K562 (cell line): ENCODE results near the gene TTC27. TPM values are rescaled to one million over a fixed set of nuclear protein-coding genes. Genes with fewer than 3 reads are reported as not detected.

Experiments used
- ATAC-seq: fragments of 200-7000 bp; cut with Tn5 transposase; 3 replicates; pipeline ENCODE4 v1.9.1; 2020; ENCODE audit warnings: moderate library complexity
- BruUV-seq: library from RNA; stranded (reverse); fragments of 400-500 nt; replicated peaks from 2 replicates; lab custom pipeline; 2021; lab: Mats Ljungman, UMichigan
- CTCF ChIA-PET: fragments of 300-600 bp; formaldehyde crosslinking; extraction: SDS; loops from one replicate; lab custom pipeline; 2021; ENCODE audit warnings: low intra/inter-chr PET ratio; lab: Yijun Ruan, JAX
- POLR2A ChIA-PET: fragments of 300-600, 350-650 bp; sonication (Branson Sonifier 250); formaldehyde crosslinking; extraction: SDS; loops from one replicate; lab custom pipeline; 2021; ENCODE audit warnings: antibody characterized with exemption, inconsistent platforms; lab: Yijun Ruan, JAX
- DNase-seq, 4 experiments: peaks; one replicate each; pipeline versions ENCODE4 v3.0.0 to v3.0.0-alpha.2; 2011 to 2018; ENCODE audit warnings: low spot score in 3 of 4, mixed read lengths in 3 of 4; ENCODE audit errors: extremely low read depth in 1 of 4
- FAIRE-seq: peaks from 2 replicates; lab custom pipeline; 2011; peaks lifted over from hg19 to GRCh38; lab: Jason Lieb, UNC
- H2AFZ ChIP-seq: 2 replicates; pipeline ENCODE4 v1.6.0; 2011; ENCODE audit warnings: low read depth, low read length, control low read depth, inconsistent platforms
- H3K27ac ChIP-seq: fragments of 200-600 bp; 3 replicates; pipeline ENCODE4 v1.8.0; 2011; ENCODE audit warnings: low read depth, mild to moderate bottlenecking, control low read depth, inconsistent platforms, low read length, moderate library complexity, mixed read lengths; ENCODE audit errors: extremely low read depth
- H3K27me3 ChIP-seq, 2 experiments: fragments of 300-600 bp in 1 of 2; 2 replicates in 1 of 2; 3 replicates in 1 of 2; pipeline versions ENCODE4 v1.6.0 to v1.8.0; 2011; ENCODE audit warnings: inconsistent platforms in 2 of 2, low read length in 2 of 2, mild to moderate bottlenecking in 1 of 2, mixed read lengths in 1 of 2, moderate library complexity in 1 of 2; ENCODE audit not compliant: control insufficient read depth in 2 of 2, insufficient read depth in 2 of 2
- H3K36me3 ChIP-seq: fragments of 300-600 bp; 3 replicates; pipeline ENCODE4 v1.8.0; 2011; ENCODE audit warnings: mild to moderate bottlenecking, low read length, inconsistent platforms; ENCODE audit not compliant: control insufficient read depth, insufficient read depth
- H3K4me1 ChIP-seq, 2 experiments: fragments of 200-600 bp in 1 of 2; replicated peaks in 1 of 2; 2 replicates in 1 of 2; 3 replicates in 1 of 2; pipeline versions ENCODE4 v1.5.1 to v1.8.0; 2011; ENCODE audit warnings: inconsistent platforms in 2 of 2, low read length in 2 of 2, mild to moderate bottlenecking in 1 of 2, mixed read lengths in 1 of 2, moderate library complexity in 1 of 2; ENCODE audit not compliant: control insufficient read depth in 2 of 2, insufficient read depth in 2 of 2
- H3K4me2 ChIP-seq: 2 replicates; pipeline ENCODE4 v1.6.1; 2011; ENCODE audit warnings: low read length, control low read depth, inconsistent platforms, mixed read lengths; ENCODE audit not compliant: insufficient read depth
- H3K4me3 ChIP-seq: fragments of 200-600 bp; sonication (generic), shearing (Covaris generic); 2 replicates; pipeline ENCODE4 v1.5.1; 2016; ENCODE audit warnings: control low read depth, inconsistent platforms
- H3K79me2 ChIP-seq: fragments of 200-600 bp; 3 replicates; pipeline ENCODE4 v1.8.0; 2011; ENCODE audit warnings: low read length, inconsistent platforms; ENCODE audit not compliant: control insufficient read depth, insufficient read depth
- H3K9ac ChIP-seq, 2 experiments: 2 replicates each; pipeline versions ENCODE4 v1.6.0 to v1.6.1; 2011; ENCODE audit warnings: low read depth in 2 of 2, low read length in 2 of 2, control low read depth in 1 of 2, inconsistent platforms in 1 of 2, mild to moderate bottlenecking in 1 of 2, mixed read lengths in 1 of 2; ENCODE audit not compliant: insufficient read depth in 1 of 2
- H3K9me1 ChIP-seq: one replicate; pipeline ENCODE4 v1.6.0; 2011; ENCODE audit warnings: inconsistent platforms, mild to moderate bottlenecking, low read length, moderate library complexity; ENCODE audit not compliant: control insufficient read depth, insufficient read depth
- H3K9me3 ChIP-seq: replicated peaks from 2 replicates; pipeline ENCODE4 v1.5.1; 2011; ENCODE audit warnings: low read depth, low read length, inconsistent platforms; ENCODE audit not compliant: control insufficient read depth, insufficient read depth
- H4K20me1 ChIP-seq: replicated peaks from 2 replicates; pipeline ENCODE4 v1.6.1; 2011; ENCODE audit warnings: low read length, inconsistent platforms, mixed read lengths; ENCODE audit not compliant: control insufficient read depth, insufficient read depth
- CREBBP ChIP-seq: IDR thresholded peaks from one replicate; pipeline ENCODE4 v1.6.1; 2012; ENCODE audit warnings: low read depth, mild to moderate bottlenecking, control low read depth, inconsistent platforms, low read length
- CXXC5 ChIP-seq: fragments of 250-450 bp; sonication (Bioruptor Pico); IDR thresholded peaks from 2 replicates; pipeline ENCODE4 v1.8.0; 2022; ENCODE audit warnings: inconsistent platforms, mild to moderate bottlenecking, moderate library complexity
- DMBX1 ChIP-seq: fragments of 250-450 bp; sonication (Bioruptor Pico); IDR thresholded peaks from 2 replicates; pipeline ENCODE4 v1.8.0; 2022; ENCODE audit warnings: inconsistent platforms, mild to moderate bottlenecking, moderate library complexity, borderline replicate concordance
- MBD1 ChIP-seq: fragments of 250-450 bp; sonication (Bioruptor Pico); IDR thresholded peaks from 2 replicates; pipeline ENCODE4 v1.8.0; 2022; ENCODE audit warnings: inconsistent platforms
- NCOA1 ChIP-seq: fragments of 450-650 bp; IDR thresholded peaks from 2 replicates; pipeline ENCODE4 v1.6.1; 2016; ENCODE audit warnings: low read depth
- PRDM10 ChIP-seq: fragments of 450-650 bp; IDR thresholded peaks from 2 replicates; pipeline ENCODE4 v1.6.1; 2018; ENCODE audit not compliant: partially characterized antibody
- ZFP30 ChIP-seq: fragments of 250-450 bp; sonication (Bioruptor Pico); IDR thresholded peaks from 2 replicates; pipeline ENCODE4 v1.8.0; 2022; ENCODE audit warnings: moderate library complexity, mild to moderate bottlenecking, inconsistent platforms, borderline replicate concordance
- WGBS: fragments of 100-300 bp; shearing (Covaris generic); methylation state at CpG from one replicate; pipeline ENCODE4 v1.1.6; 2016; ENCODE audit warnings: low coverage, mixed read lengths; ENCODE audit not compliant: insufficient coverage; ENCODE audit errors: missing lambda C conversion rate; 5-methylcytosine and 5-hydroxymethylcytosine counted together
- in situ Hi-C: fragments of 300-500 bp; cut with MboI; formaldehyde crosslinking; loops from 4 replicates; pipeline ENCODE4 v1.15.0; 2018; ENCODE audit warnings: inconsistent platforms, mixed read lengths
- intact Hi-C: fragments of 100-400 bp; cut with micrococcal nuclease; formaldehyde crosslinking; loops from 2 replicates; pipeline ENCODE4 v1.14.2; 2022
- polyA plus RNA-seq, 8 experiments: library from polyadenylated mRNA; depleted of rRNA in 4 of 8; stranded (reverse) in 5 of 8; unstranded in 3 of 8; fragments of >200 nt; fragmentation: Nextera tagmentation in 2 of 8; fragmentation: Illumina TruSeq in 1 of 8; extraction: Ambion mirVana in 2 of 8; extraction: Trizol in 1 of 8; gene quantifications; 2 replicates each; pipeline versions ENCODE4 v1.2.1 to v1.2.3, GENCODE V29; 2011 to 2014; ENCODE audit warnings: inconsistent platforms in 1 of 8, missing spikeins in 1 of 8
- total RNA-seq, 7 experiments: library from RNA; depleted of rRNA in 6 of 7; stranded (reverse); fragments of >200 nt in 6 of 7; fragmentation: Illumina TruSeq in 2 of 7; extraction: Trizol in 2 of 7; gene quantifications; 2 replicates each; pipeline versions ENCODE4 v1.2.1 to v1.2.3, GENCODE V29; 2011 to 2021; ENCODE audit warnings: low replicate concordance in 1 of 7
- TF ChIP-seq, protein P1 (sequence below): fragments of 450-650 bp; IDR thresholded peaks from one replicate; pipeline ENCODE4 v1.6.1; 2018; ENCODE audit warnings: mild to moderate bottlenecking, moderate library complexity; ENCODE audit not compliant: partially characterized antibody
- TF ChIP-seq, protein P2 (sequence below): sonication (generic); formaldehyde crosslinking; IDR thresholded peaks from 2 replicates; pipeline ENCODE4 v1.8.1; 2023; ENCODE audit warnings: mild to moderate bottlenecking, missing genetic modification reagents

The TTC27 gene
- total and polyA plus RNA-seq, 9 of the 15 experiments (the other 6 are each of a cell fraction or from before 2014, with no cell fraction given), result 44.3 to 93.4 (median 57.3) TPM

GRCh38 chr2:32627441-32627813 is 423 bp upstream of the TTC27 start:
- Histone ChIP-seq H4K20me1 (no peaks in the 10 kb centered on the region), H3K4me3 (peak overlapping the region; percentile 60; the same call in 1 of the 2 replicates), H3K9me3 (no peaks in the 10 kb centered on the region), H3K27ac (peak overlapping the region; percentile 72), H3K4me1 (peaks cover 7 to 10% of the 10 kb centered on the region in 2 experiments; a peak in 3 of 5 replicates), H2AFZ (peak overlapping the region; percentile 97), H3K9me1 (no peaks in the 10 kb centered on the region), H3K36me3 (peaks cover 23% of the 10 kb centered on the region; the same call in 1 of the 3 replicates), H3K4me2 (peak overlapping the region; percentile 93), H3K9ac (peak overlapping the region; percentile 54 to 82; a peak in 3 of 4 replicates), H3K79me2 (peaks cover 32% of the 10 kb centered on the region), H3K27me3 (no peaks in the 10 kb centered on the region)
- intact Hi-C loops (no loop called here), in situ Hi-C loops (no loop called here)
- no peak for FAIRE-seq
- DNase-seq, result no peak
- peak; percentile 1; the same call in 2 of the 3 replicates for ATAC-seq
- POLR2A ChIA-PET, result interaction anchor here (0.6 to 1.6 kb wide), 3 partner anchors 15 to 825 kb away, joined by 4 to 5 read pairs (median 4); no protein-coding TSS in a partner anchor
- BruUV-seq, result no TSS peak
- TF ChIP-seq DMBX1 (CRISPR knock-in tag) (no peak), ZFP30 (CRISPR knock-in tag) (no peak), PRDM10 (no peak), NCOA1 (no peak), CREBBP (no peak), CXXC5 (CRISPR knock-in tag) (no peak), MBD1 (CRISPR knock-in tag) (peak; percentile 69; the same call in 1 of the 2 replicates)
- TF ChIP-seq, protein P1, sequence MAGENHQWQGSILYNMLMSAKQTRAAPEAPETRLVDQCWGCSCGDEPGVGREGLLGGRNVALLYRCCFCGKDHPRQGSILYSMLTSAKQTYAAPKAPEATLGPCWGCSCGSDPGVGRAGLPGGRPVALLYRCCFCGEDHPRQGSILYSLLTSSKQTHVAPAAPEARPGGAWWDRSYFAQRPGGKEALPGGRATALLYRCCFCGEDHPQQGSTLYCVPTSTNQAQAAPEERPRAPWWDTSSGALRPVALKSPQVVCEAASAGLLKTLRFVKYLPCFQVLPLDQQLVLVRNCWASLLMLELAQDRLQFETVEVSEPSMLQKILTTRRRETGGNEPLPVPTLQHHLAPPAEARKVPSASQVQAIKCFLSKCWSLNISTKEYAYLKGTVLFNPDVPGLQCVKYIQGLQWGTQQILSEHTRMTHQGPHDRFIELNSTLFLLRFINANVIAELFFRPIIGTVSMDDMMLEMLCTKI, result no peak
- TF ChIP-seq, protein P2, sequence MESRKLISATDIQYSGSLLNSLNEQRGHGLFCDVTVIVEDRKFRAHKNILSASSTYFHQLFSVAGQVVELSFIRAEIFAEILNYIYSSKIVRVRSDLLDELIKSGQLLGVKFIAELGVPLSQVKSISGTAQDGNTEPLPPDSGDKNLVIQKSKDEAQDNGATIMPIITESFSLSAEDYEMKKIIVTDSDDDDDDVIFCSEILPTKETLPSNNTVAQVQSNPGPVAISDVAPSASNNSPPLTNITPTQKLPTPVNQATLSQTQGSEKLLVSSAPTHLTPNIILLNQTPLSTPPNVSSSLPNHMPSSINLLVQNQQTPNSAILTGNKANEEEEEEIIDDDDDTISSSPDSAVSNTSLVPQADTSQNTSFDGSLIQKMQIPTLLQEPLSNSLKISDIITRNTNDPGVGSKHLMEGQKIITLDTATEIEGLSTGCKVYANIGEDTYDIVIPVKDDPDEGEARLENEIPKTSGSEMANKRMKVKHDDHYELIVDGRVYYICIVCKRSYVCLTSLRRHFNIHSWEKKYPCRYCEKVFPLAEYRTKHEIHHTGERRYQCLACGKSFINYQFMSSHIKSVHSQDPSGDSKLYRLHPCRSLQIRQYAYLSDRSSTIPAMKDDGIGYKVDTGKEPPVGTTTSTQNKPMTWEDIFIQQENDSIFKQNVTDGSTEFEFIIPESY (CRISPR knock-in tag), result peak; percentile 77; the same call in 1 of the 2 replicates
- CTCF ChIA-PET, result no interaction called here
- 52% methylated on average over 16 of the region's 16 CpGs for WGBS
